SU-DHL-6 (cell line): ENCODE results near the gene ART4.

Experiments used
- H2AFZ ChIP-seq: fragments of 200-600 bp; sonication (generic); 2 replicates; pipeline ENCODE4 v1.6.1; 2014; ENCODE audit warnings: low read depth, mild to moderate bottlenecking, moderate library complexity, mixed read lengths, antibody characterized with exemption, low read length; ENCODE audit not compliant: severe bottlenecking
- H3F3A ChIP-seq: fragments of 200-600 bp; shearing (Covaris generic); 2 replicates; pipeline ENCODE4 v1.6.0; 2016; ENCODE audit warnings: antibody characterized with exemption, mild to moderate bottlenecking; ENCODE audit not compliant: insufficient read depth
- H3K27ac ChIP-seq: fragments of 200-600 bp; sonication (generic); 2 replicates; pipeline ENCODE4 v1.5.1; 2016; ENCODE audit warnings: low read depth, mild to moderate bottlenecking, low read length, moderate library complexity, mixed read lengths
- H3K27me3 ChIP-seq: fragments of 200-600 bp; sonication (generic), shearing (Covaris generic); 2 replicates; pipeline ENCODE4 v1.6.0; 2014; ENCODE audit warnings: mild to moderate bottlenecking, low read length
- H3K36me3 ChIP-seq: fragments of 200-600 bp; sonication (generic); 2 replicates; pipeline ENCODE4 v1.6.1; 2014; ENCODE audit warnings: mild to moderate bottlenecking, low read length, mixed read lengths
- H3K4me2 ChIP-seq: fragments of 300-600, 200-600 bp; shearing (Covaris generic), sonication (generic); 2 replicates; pipeline ENCODE4 v1.6.0; 2014; ENCODE audit warnings: low read length, low read depth, mild to moderate bottlenecking; ENCODE audit not compliant: poor library complexity, severe bottlenecking
- H3K4me3 ChIP-seq: fragments of 200-600 bp; sonication (generic); 2 replicates; pipeline ENCODE4 v1.5.1; 2014; ENCODE audit warnings: antibody characterized with exemption, low read length, mild to moderate bottlenecking, mixed read lengths; ENCODE audit not compliant: insufficient read depth, poor library complexity, severe bottlenecking
- H3K79me2 ChIP-seq: fragments of 200-600 bp; sonication (generic); 2 replicates; pipeline ENCODE4 v1.6.1; 2014; ENCODE audit warnings: mild to moderate bottlenecking, low read length, moderate library complexity; ENCODE audit not compliant: insufficient read depth
- H3K9ac ChIP-seq: fragments of 200-600 bp; sonication (generic); 2 replicates; pipeline ENCODE4 v1.7.0; 2014; ENCODE audit warnings: mild to moderate bottlenecking, low read length
- H3K9me2 ChIP-seq: fragments of 200-600 bp; sonication (generic); replicated peaks from 2 replicates; pipeline ENCODE4 v1.6.1; 2014; ENCODE audit warnings: low read length; ENCODE audit not compliant: insufficient read depth
- H3K9me3 ChIP-seq: fragments of 200-600 bp; sonication (generic); 2 replicates; pipeline ENCODE4 v1.6.1; 2014; ENCODE audit warnings: low read length, mixed read lengths; ENCODE audit not compliant: insufficient read depth
- H4K20me1 ChIP-seq: fragments of 200-600 bp; sonication (generic); 2 replicates; pipeline ENCODE4 v1.6.1; 2014; ENCODE audit warnings: low read depth, mild to moderate bottlenecking, antibody characterized with exemption, low read length, moderate library complexity, mixed read lengths
- CTCF ChIP-seq: fragments of 200-600 bp; sonication (generic); IDR thresholded peaks from one replicate; pipeline ENCODE4 v1.5.1; 2017; ENCODE audit warnings: antibody characterized with exemption, mild to moderate bottlenecking, low read length, moderate library complexity; ENCODE audit not compliant: insufficient read depth, poor library complexity, severe bottlenecking
- EZH2phosphoT487 ChIP-seq: fragments of 200-600 bp; sonication (generic), shearing (Covaris generic); conservative IDR thresholded peaks from 2 replicates; pipeline ENCODE4 v1.6.1; 2018; ENCODE audit warnings: mild to moderate bottlenecking, antibody characterized with exemption, low read length, moderate library complexity, mixed read lengths

Gene ART4

DNA sequence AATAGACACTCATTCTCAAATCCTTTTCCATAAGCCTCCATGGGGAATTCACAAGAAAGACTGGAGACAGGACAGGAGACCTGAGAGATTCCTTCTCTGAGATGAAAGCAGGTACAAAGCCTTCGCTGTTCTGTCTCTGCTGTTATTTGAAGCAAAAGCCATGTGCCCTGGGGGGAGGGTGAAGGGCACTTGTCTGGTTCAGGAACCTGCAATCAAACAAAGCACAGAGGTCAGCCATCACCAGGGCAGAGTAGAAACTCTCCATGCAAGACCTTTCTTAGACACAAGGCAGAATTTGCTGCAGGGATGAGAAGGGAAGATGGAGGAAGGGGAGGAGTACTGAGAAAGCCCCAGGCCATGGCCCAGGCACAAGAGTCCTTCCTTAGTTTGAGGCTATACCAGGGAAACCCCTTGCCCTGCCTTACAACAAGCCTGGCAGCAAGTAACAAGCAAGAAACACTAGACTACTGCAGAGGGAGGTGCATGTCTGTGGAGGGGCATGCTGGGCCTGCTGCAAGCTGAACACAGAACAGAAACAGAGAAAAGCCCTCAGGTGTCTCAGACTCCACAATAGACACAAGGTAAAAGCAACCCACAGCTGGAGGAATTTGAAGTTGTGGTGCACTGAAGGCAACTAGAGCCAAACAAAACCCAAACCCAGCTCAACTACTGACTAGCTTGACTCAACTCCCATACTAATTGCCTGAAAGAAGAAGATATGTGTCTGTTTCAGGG lies 7.8 kb upstream of the ART4 start:
- Histone ChIP-seq H3K9me2 (no peaks in the 10 kb centered on the region), H4K20me1 (no peaks in the 10 kb centered on the region), H2AFZ (no peak overlapping the region), H3K9ac (no peak overlapping the region), H3K27ac (no peak overlapping the region), H3K4me2 (no peak overlapping the region), H3K36me3 (no peaks in the 10 kb centered on the region), H3K4me3 (no peak overlapping the region), H3K27me3 (no peaks in the 10 kb centered on the region), H3K79me2 (no peaks in the 10 kb centered on the region), H3K9me3 (no peaks in the 10 kb centered on the region), H3F3A (no peaks in the 10 kb centered on the region)
- TF ChIP-seq EZH2phosphoT487 (no peak), CTCF (no peak)

GRCh38 chr12:14849661-14850060 lies 6.3 kb upstream of the ART4 start:
- no peak overlapping the region for H3K4me3 ChIP-seq
- no peaks in the 10 kb centered on the region for H4K20me1 ChIP-seq
- no peak overlapping the region for H3K9ac ChIP-seq
- H3K9me2 ChIP-seq, result no peaks in the 10 kb centered on the region
- H3K36me3 ChIP-seq, result no peaks in the 10 kb centered on the region
- TF ChIP-seq EZH2phosphoT487, result no peak
- no peaks in the 10 kb centered on the region for H3K79me2 ChIP-seq
- H3F3A ChIP-seq, result no peaks in the 10 kb centered on the region
- H3K27ac ChIP-seq, result no peak overlapping the region
- no peak overlapping the region for H2AFZ ChIP-seq
- H3K4me2 ChIP-seq, result no peak overlapping the region
- H3K27me3 ChIP-seq, result no peaks in the 10 kb centered on the region
- H3K9me3 ChIP-seq, result no peaks in the 10 kb centered on the region

DNA sequence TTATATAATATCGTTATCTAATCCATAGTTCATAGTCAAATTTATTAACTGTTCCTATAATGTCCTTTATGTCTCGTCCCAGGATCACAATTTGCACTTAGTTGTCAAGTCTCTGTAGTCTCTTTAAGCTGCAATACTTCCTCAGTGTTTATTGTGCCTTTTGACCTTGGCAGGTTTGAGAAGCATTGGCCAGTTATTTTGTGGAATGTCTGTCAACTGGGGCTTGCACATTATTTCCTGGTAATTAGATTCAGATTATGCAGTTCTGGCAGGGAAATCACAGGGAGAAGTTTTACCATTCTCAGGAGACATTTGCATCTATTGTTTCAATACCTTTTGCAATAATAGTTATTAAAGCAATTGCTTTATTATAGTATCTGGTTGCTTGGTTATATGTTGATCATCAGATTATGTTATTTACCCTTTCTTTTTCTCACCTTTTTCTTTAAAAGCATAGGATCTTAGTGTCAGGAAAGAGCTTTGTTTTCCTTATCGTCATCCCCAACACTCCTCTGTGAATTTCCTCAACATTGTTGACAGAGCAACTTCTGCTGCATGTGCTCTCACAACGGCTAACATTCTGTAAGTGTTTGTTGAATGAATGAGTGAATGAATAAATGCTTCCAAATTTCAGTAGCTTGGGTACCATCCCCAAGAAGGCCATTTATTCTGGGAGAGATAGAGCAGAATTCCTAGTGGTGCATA lies 3.7 kb upstream of the ART4 start:
- no peaks in the 10 kb centered on the region for H3K27me3 ChIP-seq
- H4K20me1 ChIP-seq, result no peaks in the 10 kb centered on the region
- no peaks in the 10 kb centered on the region for H3K36me3 ChIP-seq
- TF ChIP-seq CTCF (no peak), EZH2phosphoT487 (no peak)
- H3K9ac ChIP-seq, result no peak overlapping the region
- H2AFZ ChIP-seq, result no peak overlapping the region
- no peaks in the 10 kb centered on the region for H3K79me2 ChIP-seq
- H3K4me3 ChIP-seq, result no peak overlapping the region
- no peaks in the 10 kb centered on the region for H3K9me2 ChIP-seq
- H3K27ac ChIP-seq, result no peak overlapping the region
- no peaks in the 10 kb centered on the region for H3K9me3 ChIP-seq
- H3K4me2 ChIP-seq, result no peak overlapping the region
- no peaks in the 10 kb centered on the region for H3F3A ChIP-seq

GRCh38 chr12:14846042-14846587 lies 2.8 kb upstream of the ART4 start:
- H3K27me3 ChIP-seq, result no peaks in the 10 kb centered on the region
- H3K9me3 ChIP-seq, result no peaks in the 10 kb centered on the region
- no peaks in the 10 kb centered on the region for H3K9me2 ChIP-seq
- no peaks in the 10 kb centered on the region for H3K36me3 ChIP-seq
- H4K20me1 ChIP-seq, result no peaks in the 10 kb centered on the region
- no peak overlapping the region for H3K27ac ChIP-seq
- no peaks in the 10 kb centered on the region for H3F3A ChIP-seq
- H3K4me3 ChIP-seq, result no peak overlapping the region
- no peak overlapping the region for H3K4me2 ChIP-seq
- H2AFZ ChIP-seq, result no peak overlapping the region
- no peaks in the 10 kb centered on the region for H3K79me2 ChIP-seq
- no peak overlapping the region for H3K9ac ChIP-seq
- TF ChIP-seq EZH2phosphoT487 (no peak), CTCF (no peak)
